OCI-M2 (cell line): Measurements from ENCODE around the gene C1QTNF4.
"Not testable (repeated sequence)": the region's sequence is repeated elsewhere in the genome, so short reads cannot be mapped to it uniquely, and the experiment has no call there.

Source experiments
- DNase-seq: peaks from one replicate; lab custom pipeline; 2025; ENCODE audit not compliant: unreplicated experiment; lab: John Stamatoyannopoulos, UW

C1QTNF4 gene

DNA sequence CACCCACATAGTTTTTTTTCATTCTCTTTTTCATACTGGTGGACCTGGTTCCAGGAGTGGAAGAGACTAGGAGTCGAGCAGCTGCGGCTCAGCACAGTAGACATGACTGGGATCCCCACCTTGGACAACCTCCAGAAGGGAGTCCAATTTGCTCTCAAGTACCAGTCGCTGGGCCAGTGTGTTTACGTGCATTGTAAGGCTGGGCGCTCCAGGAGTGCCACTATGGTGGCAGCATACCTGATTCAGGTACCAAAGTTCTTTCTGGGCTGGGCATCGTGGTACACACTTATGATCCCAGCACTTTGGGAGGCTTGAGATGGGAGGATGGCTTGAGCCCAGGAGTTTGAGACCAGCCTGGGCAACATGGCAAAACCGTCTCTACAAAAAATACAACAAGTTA is 24.6 kb downstream of the C1QTNF4 start:
- no peak for DNase-seq

DNA sequence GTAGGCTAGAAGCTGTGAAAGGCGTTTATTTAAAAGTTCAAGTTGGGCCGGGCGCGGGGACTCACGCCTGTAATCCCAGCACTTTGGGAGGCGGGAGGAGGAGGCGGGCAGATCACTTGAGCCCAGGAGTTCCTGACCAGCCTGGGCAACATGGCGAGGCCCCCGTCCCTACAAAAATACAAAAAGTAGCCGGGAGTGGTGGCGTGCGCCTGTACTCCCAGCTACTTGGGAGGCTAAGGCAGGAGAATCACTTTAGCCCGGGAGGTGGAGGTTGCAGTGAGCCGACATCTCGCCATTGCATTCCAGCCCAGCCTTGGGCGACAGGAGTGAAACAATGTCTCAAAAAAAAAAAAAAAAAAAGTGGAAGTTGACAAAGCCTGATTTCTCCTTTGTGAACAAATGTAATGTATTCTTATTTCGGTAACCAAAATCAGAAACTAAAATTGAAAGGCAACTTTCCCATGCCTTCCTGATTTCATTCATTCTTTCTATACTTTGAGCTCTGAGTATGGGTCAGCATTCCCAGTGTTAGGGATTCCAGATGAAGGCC is 28.0 kb downstream of the C1QTNF4 start:
- DNase-seq: no peak

DNA sequence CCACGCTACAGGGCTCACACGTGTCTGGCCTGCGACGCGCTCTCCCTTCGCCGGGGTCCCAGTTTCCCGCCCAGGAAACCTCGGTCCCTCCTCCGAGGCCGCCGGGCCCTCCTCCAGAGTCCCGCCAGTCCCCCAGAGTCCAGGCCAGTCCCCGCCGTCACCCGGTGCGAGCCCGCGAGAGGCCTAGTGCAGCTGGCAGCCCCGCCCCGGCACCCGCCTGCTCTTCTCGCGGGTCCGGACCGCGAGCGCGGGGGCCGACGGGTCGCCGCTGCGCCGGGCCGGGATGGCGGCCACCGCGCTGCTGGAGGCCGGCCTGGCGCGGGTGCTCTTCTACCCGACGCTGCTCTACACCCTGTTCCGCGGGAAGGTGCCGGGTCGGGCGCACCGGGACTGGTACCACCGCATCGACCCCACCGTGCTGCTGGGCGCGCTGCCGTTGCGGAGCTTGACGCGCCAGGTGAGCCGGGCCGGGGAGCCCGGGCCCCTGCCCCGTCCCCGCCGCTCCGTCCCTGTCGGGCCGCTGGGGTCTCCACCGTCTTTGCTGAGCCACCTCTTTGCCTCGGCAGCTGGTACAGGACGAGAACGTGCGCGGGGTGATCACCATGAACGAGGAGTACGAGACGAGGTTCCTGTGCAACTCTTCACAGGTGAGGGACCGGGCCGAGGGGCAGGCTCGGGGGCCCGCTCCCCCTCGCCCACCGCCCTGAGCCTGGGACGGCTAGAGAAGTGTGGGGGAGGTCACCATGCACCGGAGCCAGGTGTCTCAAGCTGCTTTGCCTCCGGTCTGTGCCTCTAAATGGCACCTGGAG is 28.7 kb downstream of the C1QTNF4 start, which contains the start of gene PTPMT1:
TSS of gene PTPMT1 (plus strand) at position 260 of the 809 bp plus-strand sequence. CDS start at position 284, 24 bp downstream.
- DNase-seq: no peak

DNA sequence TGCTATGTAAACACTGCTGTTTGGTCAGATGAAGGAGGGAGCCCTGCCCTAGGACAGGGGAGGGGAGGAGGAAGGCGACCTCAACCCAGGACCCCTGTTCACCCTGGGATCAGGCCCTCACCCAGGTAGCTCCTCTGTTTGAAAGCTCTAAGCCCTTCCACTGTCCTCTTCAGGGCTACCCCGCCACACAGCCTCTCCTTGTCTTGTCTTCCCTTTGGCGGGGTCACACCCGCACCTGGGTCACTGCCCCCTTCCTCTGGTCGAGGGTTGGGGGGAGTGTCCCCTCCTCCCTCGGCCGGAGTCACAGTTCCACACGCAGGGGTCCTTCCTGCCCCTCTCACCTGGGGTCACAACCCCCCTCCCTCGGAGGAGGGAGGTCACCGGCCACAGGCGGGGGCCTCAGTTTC is 29.3 kb downstream of the C1QTNF4 start:
- DNase-seq: no peak

DNA sequence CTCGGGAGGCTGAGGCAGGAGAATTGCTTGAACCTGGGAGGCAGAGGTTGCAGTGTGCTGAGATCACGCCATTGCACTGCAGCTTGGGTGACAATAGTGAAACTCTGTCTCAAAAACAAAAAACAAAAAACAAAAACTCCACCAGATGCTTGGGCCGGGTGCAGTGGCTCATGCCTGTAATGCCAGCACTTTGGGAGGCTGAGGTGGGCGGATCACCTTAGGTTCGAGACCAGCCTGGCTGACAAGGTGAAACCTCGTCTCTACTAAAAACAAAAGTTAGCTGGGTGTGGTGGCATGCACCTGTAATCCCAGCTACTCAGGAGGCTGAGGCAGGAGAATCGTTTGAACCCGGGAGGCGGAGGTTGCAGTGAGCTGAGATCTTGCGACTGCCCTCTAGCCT is 29.8 kb downstream of the C1QTNF4 start:
- DNase-seq: not testable (repeated sequence)

DNA sequence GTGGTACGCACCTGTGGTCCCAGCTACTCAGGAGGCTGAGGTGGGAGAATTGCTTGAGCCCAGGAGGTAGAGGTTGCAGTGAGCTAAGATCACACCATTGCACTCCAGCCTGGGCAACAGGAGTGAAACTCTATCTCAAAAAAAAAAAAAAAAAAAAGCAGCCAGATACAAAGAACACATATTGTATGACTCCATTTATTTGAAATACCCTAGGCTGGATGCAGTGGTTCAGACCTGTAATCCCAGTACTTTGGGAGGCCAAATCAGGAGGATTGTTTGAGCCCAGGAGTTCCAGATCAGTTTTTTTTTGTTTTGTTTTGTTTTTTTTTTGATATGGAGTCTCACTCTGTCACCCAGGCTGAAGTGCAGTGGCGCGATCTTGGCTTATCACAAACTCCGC is 31.8 kb downstream of the C1QTNF4 start:
- DNase-seq: not testable (repeated sequence)

DNA sequence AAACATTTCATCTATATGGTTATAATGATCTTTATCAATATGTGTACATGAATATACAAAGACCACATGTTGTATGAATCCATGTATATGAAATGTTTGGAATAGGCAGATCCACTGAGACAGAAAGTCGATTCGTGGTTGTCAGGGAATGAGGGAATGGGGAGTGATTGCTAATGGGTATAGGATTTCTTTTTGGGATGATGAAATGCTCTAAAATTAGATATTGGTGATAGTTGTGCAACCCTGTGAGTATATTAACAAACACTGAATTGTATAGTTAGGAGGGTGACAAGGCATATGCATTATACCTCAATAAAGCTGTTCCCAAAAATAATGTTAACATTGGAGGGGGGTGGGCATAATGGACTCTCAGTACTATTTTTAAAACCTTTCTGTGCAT is 33.8 kb downstream of the C1QTNF4 start:
- DNase-seq: no peak

DNA sequence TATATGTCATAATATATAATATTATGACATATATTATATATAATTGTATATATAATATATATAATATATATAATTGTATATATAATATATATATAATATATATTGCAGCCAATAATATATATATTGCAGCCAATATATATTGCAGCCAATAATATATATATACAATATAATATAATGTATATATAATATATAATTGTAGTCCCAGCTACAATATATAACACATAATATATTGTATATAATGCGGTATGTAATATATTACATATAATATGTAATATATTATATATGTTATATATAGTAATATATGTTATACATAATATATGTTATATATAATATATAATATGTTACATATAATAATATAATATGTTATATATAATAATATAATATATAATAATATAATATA is 35.5 kb downstream of the C1QTNF4 start:
- DNase-seq: no peak

DNA sequence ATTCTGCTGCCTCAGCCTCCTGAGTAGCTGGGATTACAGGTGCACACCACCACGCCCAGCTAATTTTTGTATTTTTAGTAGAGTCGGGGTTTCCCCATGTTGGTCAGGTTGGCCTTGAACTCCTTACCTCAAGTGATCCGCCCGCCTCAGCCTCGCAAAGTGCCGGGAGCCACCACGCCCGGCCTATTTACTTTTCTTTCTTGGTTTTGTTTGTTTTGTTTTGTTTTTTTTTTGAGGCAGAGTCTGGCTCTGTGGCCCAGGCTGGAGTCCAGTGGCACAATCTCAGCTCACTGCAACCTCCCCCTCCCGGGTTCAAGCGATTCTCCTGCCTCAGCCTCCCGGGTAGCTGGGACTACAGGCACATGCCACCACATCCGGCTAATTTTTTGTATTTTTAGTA is 37.2 kb downstream of the C1QTNF4 start:
- not testable (repeated sequence) for DNase-seq

DNA sequence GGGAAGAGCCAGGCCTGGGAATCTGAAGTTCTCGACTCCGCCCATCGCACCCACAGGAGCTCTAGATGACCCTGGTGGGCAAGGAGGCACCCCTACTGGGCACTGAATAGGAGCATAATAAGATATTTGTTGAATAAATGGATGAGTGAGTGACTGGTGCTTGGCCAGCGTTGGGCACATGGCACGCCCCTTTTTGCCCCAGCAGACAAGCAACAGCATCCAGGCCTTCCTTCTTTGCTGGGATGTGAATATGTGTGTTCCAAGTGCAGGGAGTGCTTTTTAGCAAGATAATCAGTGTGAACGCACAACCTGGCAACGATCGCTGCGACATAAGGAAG is 40.8 kb downstream of the C1QTNF4 start:
- no peak for DNase-seq

DNA sequence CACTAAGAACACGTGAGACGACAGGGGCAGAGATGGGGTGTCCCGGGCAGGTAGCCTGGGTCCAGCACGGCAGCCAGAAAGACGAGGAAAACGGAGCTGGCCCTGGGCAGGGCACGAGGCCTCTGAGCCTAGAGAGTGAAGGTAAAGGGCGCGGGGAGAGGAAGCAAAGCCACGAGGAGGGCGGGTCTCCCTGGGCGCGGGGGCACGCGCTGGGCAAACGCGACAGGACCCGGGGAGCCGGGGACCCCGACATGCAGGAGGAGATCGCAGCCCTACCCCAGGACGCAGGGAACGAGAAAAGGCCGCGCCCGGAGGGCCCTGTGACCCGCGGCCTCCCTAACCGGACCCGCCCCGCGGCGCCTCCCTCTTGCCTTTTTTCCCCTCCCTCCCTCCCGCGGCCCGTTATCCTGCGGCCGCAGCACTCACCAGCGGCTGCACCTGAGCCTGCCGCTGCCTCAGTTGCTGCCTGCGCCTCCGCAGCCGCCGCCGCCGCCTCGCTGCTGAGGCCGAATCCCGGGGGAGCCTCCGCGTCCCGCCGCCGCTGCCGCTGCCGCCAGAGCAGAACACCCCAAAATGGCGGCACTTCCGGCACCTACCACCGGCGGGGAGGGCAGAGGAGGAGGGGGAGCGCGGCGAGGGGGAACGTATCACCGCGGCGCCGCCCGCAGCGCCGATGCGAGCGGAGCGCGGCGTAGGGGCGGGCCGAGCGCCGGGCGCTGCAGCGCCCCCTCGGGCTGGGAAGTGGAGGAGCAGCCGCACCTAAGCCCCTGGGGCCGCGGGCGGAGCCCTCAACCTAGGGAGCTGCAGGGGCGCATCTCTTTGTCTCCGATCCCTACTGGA is 41.4 kb downstream of the C1QTNF4 start, which contains the start of gene CELF1:
TSS of gene CELF1 (minus strand) at position 567 of the 840 bp plus-strand sequence. CDS start 53,609 bp downstream, outside the sequence.
- no peak for DNase-seq

DNA sequence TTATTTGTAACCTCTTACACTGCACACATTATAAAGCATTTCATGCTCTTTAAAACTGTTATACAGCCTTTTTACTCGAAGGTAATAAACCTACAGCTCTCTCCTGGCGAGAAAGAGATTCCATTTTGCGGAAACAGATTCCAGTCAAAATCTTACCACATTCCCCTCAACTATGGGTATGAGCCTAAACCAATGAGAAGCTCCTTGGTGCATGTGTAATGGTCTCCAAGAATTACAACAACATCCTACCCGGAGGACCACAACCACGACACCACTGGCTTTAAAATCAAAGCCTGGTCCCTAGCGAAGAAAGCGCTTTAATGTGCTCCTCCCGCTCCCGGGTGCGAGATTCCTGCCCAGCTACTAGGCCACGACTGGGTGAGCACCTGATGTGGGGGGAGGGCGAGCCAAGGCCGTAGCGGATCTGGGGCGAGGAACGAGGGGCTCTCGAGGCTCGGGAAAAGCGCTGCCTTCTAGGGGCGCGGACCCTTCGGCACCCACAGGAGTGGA is 42.1 kb downstream of the C1QTNF4 start:
- no peak for DNase-seq

DNA sequence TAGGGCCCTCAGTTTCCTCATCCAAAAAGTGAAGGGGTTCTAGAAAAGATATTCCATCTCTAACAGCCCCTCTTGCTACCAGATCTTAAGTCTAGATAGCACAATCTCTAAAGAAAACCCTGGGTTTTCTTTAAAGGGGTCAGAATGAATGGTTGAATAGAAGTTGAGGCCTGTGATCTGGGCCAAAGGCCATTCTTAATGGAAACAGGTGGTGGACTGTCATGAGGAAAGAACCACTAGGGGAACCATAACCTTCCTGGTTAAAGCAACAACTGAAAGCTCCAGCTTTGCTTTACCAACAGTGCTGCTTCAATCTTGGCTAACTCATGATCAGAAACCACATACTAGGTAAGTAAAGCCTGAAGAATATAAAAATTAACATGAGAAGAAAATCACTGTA is 43.1 kb downstream of the C1QTNF4 start:
- DNase-seq: no peak

DNA sequence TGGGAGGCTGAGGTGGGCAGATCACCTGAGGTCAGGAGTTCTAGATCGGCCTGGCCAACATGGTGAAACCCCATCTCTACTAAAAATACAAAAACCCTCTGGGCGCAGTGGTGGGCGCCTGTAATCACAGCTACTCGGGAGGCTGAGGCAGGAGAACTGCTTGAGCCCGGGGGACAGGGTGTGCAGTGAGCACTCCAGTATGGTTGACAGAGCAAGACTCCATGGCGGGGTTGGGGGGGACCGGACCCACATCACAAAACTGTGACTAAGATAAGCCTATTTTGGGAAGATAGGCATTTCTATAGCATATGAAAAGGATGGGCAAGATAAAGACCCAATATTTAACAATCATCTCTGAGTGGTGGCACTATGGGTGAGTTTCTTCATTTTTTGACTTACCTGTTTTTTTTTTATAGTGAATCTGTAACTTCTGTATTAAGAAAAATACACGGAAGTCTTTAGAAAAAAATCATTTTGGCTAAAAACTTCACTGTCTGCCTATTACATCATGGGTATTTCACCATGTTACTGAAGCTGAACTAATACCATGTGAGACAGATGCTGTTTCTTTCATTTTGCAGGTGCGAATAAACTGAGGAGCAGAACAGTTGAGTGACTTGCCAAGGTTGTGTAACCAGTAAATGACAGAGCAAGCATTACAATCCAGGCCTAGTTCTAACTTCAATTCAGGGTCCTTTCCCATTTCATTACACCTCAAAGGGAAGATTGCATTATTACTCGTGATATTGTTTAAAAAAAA is 43.7 kb downstream of the C1QTNF4 start:
- no peak for DNase-seq

DNA sequence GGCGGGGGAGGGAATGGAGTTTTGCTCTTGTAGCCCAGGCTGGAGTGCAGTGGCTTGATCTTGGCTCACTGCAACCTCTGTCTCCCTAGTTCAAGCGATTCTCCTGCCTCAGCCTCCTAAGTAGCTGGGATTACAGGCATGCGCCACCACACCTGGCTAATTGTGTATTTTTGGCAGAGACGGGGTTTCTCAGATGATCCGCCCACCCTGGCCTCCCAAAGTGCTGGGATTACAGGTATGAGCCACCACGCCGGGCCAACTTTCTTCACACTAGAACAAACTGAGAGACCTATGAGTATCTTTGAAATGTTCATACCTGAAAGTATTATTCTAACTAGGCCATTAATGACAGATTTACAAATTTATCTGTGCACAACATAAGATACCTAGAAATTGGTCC is 47.9 kb downstream of the C1QTNF4 start:
- not testable (repeated sequence) for DNase-seq

DNA sequence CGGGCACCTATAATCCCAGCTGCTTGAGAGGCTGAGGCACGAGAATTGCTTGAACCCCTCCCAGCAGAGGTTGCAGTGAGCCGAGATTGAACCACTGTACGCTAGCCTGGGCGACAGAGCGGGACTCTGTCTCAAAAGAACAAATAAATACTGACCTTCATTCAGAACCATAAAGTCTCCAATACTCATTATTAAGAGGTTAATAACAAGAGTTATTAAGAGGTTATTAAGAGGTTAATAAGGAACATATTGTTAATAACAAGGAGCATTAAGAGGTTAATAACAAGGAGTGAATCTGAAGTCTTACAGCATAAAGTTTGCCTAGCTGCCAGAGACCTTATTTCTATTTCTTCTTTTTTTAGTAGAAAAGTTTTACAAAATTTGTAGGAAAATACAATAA is 48.9 kb downstream of the C1QTNF4 start:
- DNase-seq: no peak

DNA sequence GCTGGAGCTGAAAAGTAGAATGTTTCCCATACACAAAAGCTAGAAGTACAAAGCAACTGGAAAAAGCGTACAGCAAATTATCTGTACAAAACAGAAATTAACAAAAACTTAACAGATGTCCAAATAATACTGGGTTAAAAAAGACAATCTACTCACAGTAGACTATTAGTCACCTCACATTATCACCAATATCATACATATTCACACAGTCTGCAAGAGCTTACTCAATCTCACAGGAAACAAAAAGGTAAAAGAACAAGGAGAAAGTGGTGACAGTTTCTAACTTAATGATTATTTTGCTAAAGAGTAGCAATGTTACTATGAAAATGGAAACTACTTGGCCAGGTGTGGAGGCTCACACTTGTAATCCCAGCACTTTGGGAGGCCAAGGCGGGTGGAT is 53.1 kb downstream of the C1QTNF4 start:
- DNase-seq: no peak

DNA sequence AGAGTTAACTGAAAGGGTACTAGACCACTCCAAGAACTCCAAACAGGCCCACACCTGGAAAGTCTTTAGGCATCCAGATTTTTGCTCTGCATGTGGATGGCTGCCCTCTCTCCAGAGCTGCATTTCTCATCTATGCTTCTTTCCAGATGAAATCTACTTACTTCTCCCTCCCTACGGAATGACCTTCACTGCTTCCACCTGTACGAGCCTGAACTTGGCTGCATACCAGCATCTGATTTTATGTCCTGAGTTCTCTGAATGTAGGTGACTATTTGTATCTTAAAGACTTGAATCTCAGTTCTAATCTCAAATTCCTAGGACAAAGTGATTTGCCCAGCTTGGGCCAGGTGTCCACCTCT is 54.6 kb downstream of the C1QTNF4 start:
- DNase-seq: no peak
